K562 (cell line): ENCODE data around the gene ADAT3. TPM values are rescaled to one million over a fixed set of nuclear protein-coding genes. Genes with fewer than 3 reads are reported as not detected.

ENCODE experiments used
- CHD1 ChIP-seq: fragments of 200-600 bp; sonication (generic); IDR thresholded peaks from one replicate; pipeline ENCODE4 v1.6.1; 2012; ENCODE audit warnings: mild to moderate bottlenecking, moderate library complexity, low read length, inconsistent platforms
- FOXA3 ChIP-seq, 2 experiments: fragments of 450-650 bp in 1 of 2; sonication (generic) in 1 of 2; formaldehyde crosslinking; IDR thresholded peaks in 1 of 2; conservative IDR thresholded peaks in 1 of 2; 2 replicates each; pipeline versions ENCODE4 v1.4.0 to v1.8.0; 2020 to 2022; ENCODE audit warnings: mild to moderate bottlenecking in 2 of 2, missing genetic modification reagents in 1 of 2
- HEY1 ChIP-seq: fragments of 250-450 bp; sonication (Bioruptor Pico); IDR thresholded peaks from 2 replicates; pipeline ENCODE4 v1.5.0; 2020; ENCODE audit warnings: mild to moderate bottlenecking, moderate library complexity, borderline replicate concordance
- KAT7 ChIP-seq: sonication (generic); formaldehyde crosslinking; IDR thresholded peaks from 2 replicates; pipeline ENCODE4 v1.8.0; 2022; ENCODE audit warnings: missing genetic modification reagents, mild to moderate bottlenecking, borderline replicate concordance
- SP1 ChIP-seq: sonication (generic); formaldehyde crosslinking; IDR thresholded peaks from 2 replicates; pipeline ENCODE4 v1.8.1; 2022; ENCODE audit warnings: mild to moderate bottlenecking, missing genetic modification reagents
- YY1 ChIP-seq, 3 experiments: IDR thresholded peaks; 2 replicates each; pipeline ENCODE4 v1.6.1; 2011; ENCODE audit warnings: low read length in 2 of 3, mild to moderate bottlenecking in 2 of 3, moderate library complexity in 2 of 3, borderline replicate concordance in 1 of 3, control low read depth in 1 of 3, low read depth in 1 of 3; ENCODE audit not compliant: insufficient read depth in 3 of 3, insufficient replicate concordance in 2 of 3, control insufficient read depth in 1 of 3, insufficient read length in 1 of 3; ENCODE audit errors: extremely low read depth in 1 of 3
- polyA plus RNA-seq, 8 experiments: library from polyadenylated mRNA; depleted of rRNA in 4 of 8; stranded (reverse) in 5 of 8; unstranded in 3 of 8; fragments of >200 nt; fragmentation: Nextera tagmentation in 2 of 8; fragmentation: Illumina TruSeq in 1 of 8; extraction: Ambion mirVana in 2 of 8; extraction: Trizol in 1 of 8; gene quantifications; 2 replicates each; pipeline versions ENCODE4 v1.2.1 to v1.2.3, GENCODE V29; 2011 to 2014; ENCODE audit warnings: inconsistent platforms in 1 of 8, missing spikeins in 1 of 8
- total RNA-seq, 7 experiments: library from RNA; depleted of rRNA in 6 of 7; stranded (reverse); fragments of >200 nt in 6 of 7; fragmentation: Illumina TruSeq in 2 of 7; extraction: Trizol in 2 of 7; gene quantifications; 2 replicates each; pipeline versions ENCODE4 v1.2.1 to v1.2.3, GENCODE V29; 2011 to 2021; ENCODE audit warnings: low replicate concordance in 1 of 7
- TF ChIP-seq, protein P1 (sequence below): sonication (generic); formaldehyde crosslinking; IDR thresholded peaks from 2 replicates; pipeline ENCODE4 v1.8.0; 2023; ENCODE audit warnings: mild to moderate bottlenecking, missing genetic modification reagents
- TF ChIP-seq, protein P2 (sequence below): fragments of 450-650 bp; IDR thresholded peaks from 2 replicates; pipeline ENCODE4 v1.6.1; 2016; ENCODE audit warnings: borderline replicate concordance
- TF ChIP-seq, protein P3 (sequence below), 2 experiments: IDR thresholded peaks; 2 replicates each; pipeline ENCODE4 v1.6.1; 2012; ENCODE audit warnings: improper control_type of control experiment in 2 of 2, low read depth in 2 of 2, low read length in 2 of 2, borderline replicate concordance in 1 of 2

The ADAT3 gene
- total and polyA plus RNA-seq, 9 of the 15 experiments (the other 6 are each of a cell fraction or from before 2014, with no cell fraction given): 0.67 to 15.6 (median 7.8) TPM; not detected in 4

DNA sequence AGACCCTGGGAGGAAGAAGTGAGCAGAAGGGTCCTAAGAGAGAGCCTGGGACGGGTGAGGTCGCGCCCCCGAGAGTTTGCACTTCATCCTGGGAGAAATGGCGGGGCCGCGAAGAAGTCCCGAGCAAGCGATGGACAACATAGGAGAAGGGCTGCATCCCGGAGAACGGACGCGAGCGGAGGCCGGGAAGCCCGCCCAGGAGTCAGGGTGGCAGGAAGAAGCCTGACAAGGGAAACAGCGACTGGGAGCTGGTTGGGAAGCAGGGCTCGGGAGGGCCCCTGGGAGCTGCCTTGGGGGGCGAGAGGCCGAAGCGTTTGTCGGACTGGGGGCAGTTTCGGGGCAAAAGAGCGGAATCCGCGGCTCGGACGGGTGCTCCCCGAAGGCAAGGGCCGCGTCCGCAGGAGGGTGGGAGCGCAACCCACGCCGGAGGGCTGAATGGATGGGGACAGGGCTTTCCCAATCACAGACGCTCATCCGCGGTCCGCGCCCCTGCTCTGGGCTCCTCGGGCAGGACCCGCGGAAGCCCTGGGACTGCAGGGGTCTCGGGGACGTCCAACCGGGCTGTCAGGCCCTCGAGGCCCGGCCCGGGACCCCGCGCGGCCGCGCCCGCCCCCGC lies 20.4 kb upstream of the ADAT3 start (continued):
- TF ChIP-seq, protein P1, sequence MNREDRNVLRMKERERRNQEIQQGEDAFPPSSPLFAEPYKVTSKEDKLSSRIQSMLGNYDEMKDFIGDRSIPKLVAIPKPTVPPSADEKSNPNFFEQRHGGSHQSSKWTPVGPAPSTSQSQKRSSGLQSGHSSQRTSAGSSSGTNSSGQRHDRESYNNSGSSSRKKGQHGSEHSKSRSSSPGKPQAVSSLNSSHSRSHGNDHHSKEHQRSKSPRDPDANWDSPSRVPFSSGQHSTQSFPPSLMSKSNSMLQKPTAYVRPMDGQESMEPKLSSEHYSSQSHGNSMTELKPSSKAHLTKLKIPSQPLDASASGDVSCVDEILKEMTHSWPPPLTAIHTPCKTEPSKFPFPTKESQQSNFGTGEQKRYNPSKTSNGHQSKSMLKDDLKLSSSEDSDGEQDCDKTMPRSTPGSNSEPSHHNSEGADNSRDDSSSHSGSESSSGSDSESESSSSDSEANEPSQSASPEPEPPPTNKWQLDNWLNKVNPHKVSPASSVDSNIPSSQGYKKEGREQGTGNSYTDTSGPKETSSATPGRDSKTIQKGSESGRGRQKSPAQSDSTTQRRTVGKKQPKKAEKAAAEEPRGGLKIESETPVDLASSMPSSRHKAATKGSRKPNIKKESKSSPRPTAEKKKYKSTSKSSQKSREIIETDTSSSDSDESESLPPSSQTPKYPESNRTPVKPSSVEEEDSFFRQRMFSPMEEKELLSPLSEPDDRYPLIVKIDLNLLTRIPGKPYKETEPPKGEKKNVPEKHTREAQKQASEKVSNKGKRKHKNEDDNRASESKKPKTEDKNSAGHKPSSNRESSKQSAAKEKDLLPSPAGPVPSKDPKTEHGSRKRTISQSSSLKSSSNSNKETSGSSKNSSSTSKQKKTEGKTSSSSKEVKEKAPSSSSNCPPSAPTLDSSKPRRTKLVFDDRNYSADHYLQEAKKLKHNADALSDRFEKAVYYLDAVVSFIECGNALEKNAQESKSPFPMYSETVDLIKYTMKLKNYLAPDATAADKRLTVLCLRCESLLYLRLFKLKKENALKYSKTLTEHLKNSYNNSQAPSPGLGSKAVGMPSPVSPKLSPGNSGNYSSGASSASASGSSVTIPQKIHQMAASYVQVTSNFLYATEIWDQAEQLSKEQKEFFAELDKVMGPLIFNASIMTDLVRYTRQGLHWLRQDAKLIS (CRISPR knock-in tag): peak; percentile 55; the same call in 1 of the 2 replicates
- TF ChIP-seq FOXA3 (CRISPR knock-in tag; conservative IDR thresholded peaks at IDR 0.05 in 1 of 2, IDR thresholded peaks at IDR 0.05 in 1 of 2) (0 out of 4 replicates have a peak, but pooled peaks of 1 of the 2 experiments have one; percentile 14), SP1 (CRISPR knock-in tag) (0 out of 2 replicates have a peak, but pooled peaks have one; percentile 28), CHD1 (peak; percentile 90), KAT7 (CRISPR knock-in tag) (0 out of 2 replicates have a peak, but pooled peaks have one; percentile 47), YY1 (IDR thresholded peaks at IDR 0.05; ENCODE audit: borderline replicate concordance in 1 of 3, control insufficient read depth in 1 of 3, extremely low read depth in 1 of 3, insufficient read depth in 3 of 3, insufficient read length in 1 of 3, insufficient replicate concordance in 2 of 3, low read depth in 1 of 3, low read length in 2 of 3) (no peak), HEY1 (CRISPR knock-in tag) (no peak)
- TF ChIP-seq, protein P2, sequence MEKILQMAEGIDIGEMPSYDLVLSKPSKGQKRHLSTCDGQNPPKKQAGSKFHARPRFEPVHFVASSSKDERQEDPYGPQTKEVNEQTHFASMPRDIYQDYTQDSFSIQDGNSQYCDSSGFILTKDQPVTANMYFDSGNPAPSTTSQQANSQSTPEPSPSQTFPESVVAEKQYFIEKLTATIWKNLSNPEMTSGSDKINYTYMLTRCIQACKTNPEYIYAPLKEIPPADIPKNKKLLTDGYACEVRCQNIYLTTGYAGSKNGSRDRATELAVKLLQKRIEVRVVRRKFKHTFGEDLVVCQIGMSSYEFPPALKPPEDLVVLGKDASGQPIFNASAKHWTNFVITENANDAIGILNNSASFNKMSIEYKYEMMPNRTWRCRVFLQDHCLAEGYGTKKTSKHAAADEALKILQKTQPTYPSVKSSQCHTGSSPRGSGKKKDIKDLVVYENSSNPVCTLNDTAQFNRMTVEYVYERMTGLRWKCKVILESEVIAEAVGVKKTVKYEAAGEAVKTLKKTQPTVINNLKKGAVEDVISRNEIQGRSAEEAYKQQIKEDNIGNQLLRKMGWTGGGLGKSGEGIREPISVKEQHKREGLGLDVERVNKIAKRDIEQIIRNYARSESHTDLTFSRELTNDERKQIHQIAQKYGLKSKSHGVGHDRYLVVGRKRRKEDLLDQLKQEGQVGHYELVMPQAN: no peak
- TF ChIP-seq, protein P3, sequence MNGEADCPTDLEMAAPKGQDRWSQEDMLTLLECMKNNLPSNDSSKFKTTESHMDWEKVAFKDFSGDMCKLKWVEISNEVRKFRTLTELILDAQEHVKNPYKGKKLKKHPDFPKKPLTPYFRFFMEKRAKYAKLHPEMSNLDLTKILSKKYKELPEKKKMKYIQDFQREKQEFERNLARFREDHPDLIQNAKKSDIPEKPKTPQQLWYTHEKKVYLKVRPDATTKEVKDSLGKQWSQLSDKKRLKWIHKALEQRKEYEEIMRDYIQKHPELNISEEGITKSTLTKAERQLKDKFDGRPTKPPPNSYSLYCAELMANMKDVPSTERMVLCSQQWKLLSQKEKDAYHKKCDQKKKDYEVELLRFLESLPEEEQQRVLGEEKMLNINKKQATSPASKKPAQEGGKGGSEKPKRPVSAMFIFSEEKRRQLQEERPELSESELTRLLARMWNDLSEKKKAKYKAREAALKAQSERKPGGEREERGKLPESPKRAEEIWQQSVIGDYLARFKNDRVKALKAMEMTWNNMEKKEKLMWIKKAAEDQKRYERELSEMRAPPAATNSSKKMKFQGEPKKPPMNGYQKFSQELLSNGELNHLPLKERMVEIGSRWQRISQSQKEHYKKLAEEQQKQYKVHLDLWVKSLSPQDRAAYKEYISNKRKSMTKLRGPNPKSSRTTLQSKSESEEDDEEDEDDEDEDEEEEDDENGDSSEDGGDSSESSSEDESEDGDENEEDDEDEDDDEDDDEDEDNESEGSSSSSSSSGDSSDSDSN (IDR thresholded peaks at IDR 0.05; ENCODE audit: borderline replicate concordance in 1 of 2, low read depth in 2 of 2, low read length in 2 of 2): 0 out of 4 replicates have a peak, but pooled peaks of 1 of the 2 experiments have one; percentile 27
- TF ChIP-seq, all 486 proteins: peak for 20
